ENCODE results near the gene NTM.

GRCh38 chr11:131928992-131929391 is 558.6 kb downstream of the NTM start:
- TF ChIP-seq, protein P1, sequence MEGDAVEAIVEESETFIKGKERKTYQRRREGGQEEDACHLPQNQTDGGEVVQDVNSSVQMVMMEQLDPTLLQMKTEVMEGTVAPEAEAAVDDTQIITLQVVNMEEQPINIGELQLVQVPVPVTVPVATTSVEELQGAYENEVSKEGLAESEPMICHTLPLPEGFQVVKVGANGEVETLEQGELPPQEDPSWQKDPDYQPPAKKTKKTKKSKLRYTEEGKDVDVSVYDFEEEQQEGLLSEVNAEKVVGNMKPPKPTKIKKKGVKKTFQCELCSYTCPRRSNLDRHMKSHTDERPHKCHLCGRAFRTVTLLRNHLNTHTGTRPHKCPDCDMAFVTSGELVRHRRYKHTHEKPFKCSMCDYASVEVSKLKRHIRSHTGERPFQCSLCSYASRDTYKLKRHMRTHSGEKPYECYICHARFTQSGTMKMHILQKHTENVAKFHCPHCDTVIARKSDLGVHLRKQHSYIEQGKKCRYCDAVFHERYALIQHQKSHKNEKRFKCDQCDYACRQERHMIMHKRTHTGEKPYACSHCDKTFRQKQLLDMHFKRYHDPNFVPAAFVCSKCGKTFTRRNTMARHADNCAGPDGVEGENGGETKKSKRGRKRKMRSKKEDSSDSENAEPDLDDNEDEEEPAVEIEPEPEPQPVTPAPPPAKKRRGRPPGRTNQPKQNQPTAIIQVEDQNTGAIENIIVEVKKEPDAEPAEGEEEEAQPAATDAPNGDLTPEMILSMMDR (IDR thresholded peaks at IDR 0.05): no peak
- TF ChIP-seq POLR2AphosphoS5 (IDR thresholded peaks at IDR 0.05) (no peak), POLR2A (IDR thresholded peaks at IDR 0.05) (no peak)
